Mesothelial cell of epicardium (in vitro differentiated cells): ENCODE measurements around the gene STK31. TPM values are rescaled to one million over a fixed set of nuclear protein-coding genes. Genes with fewer than 3 reads are reported as not detected.
A peak's percentile ranks its signal among the peaks of the same experiment; 100 is the strongest.
"Not testable (repeated sequence)": the region's sequence is repeated elsewhere in the genome, so short reads cannot be mapped to it uniquely, and the experiment has no call there.

ENCODE experiments used
- DNase-seq, 2 experiments: peaks; one replicate each; pipeline ENCODE4 v3.0.0; 2021; ENCODE audit warnings: low spot score in 2 of 2; ENCODE audit not compliant: unreplicated experiment in 2 of 2
- H3K27ac Mint-ChIP-seq: 2 replicates; pipeline ENCODE4 v1.8.0; 2021; ENCODE audit warnings: mixed read lengths
- H3K27me3 Mint-ChIP-seq: 2 replicates; pipeline ENCODE4 v1.8.0; 2021; ENCODE audit warnings: low read depth, mixed read lengths
- H3K36me3 Mint-ChIP-seq: 2 replicates; pipeline ENCODE4 v1.8.0; 2021; ENCODE audit warnings: mixed read lengths
- H3K4me1 Mint-ChIP-seq: 2 replicates; pipeline ENCODE4 v1.8.0; 2021; ENCODE audit warnings: mixed read lengths
- H3K4me3 Mint-ChIP-seq: 2 replicates; pipeline ENCODE4 v1.8.0; 2021; ENCODE audit warnings: mild to moderate bottlenecking, moderate library complexity, mixed read lengths
- H3K9me3 Mint-ChIP-seq: 2 replicates; pipeline ENCODE4 v1.8.0; 2021; ENCODE audit warnings: mixed read lengths
- total RNA-seq: library from RNA; stranded (reverse); gene quantifications from 3 replicates; pipeline ENCODE4 v1.2.1, GENCODE V29; 2021
- TF ChIP-seq, protein P1 (sequence below): fragments of 200-600 bp; sonication (generic); IDR thresholded peaks from one replicate; pipeline ENCODE4 v1.5.0; 2021; ENCODE audit warnings: antibody characterized with exemption; ENCODE audit not compliant: unreplicated experiment

Gene STK31
- total RNA-seq, 1 donor from 2014 or later = 0.94 TPM

DNA sequence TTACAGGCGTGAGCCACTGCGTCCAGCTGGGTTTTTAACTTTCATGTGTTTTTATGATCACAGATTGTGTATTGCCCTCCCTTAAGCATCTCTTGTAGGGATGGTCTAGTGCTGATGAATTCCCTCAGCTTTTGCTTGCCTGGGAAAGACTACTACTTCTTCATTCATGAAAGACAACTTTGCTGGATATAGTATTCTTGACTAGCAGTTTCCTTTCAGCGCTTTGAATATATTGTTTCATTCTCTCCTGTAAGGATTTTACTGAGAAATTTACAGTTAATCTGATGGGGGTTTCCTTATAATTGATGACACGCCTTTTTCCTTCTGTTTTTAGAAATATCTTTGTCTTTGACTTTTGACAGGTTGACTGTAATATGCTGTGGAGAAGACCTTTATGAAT is 33.2 kb downstream of the STK31 start:
- Mint-ChIP-seq H3K9me3 (peaks cover 57% of the 10 kb centered on the region), H3K27ac (no peak overlapping the region), H3K4me3 (no peak overlapping the region), H3K4me1 (no peaks in the 10 kb centered on the region), H3K27me3 (no peaks in the 10 kb centered on the region), H3K36me3 (peaks cover 16% of the 10 kb centered on the region)
- DNase-seq = no peak
- TF ChIP-seq, protein P1, sequence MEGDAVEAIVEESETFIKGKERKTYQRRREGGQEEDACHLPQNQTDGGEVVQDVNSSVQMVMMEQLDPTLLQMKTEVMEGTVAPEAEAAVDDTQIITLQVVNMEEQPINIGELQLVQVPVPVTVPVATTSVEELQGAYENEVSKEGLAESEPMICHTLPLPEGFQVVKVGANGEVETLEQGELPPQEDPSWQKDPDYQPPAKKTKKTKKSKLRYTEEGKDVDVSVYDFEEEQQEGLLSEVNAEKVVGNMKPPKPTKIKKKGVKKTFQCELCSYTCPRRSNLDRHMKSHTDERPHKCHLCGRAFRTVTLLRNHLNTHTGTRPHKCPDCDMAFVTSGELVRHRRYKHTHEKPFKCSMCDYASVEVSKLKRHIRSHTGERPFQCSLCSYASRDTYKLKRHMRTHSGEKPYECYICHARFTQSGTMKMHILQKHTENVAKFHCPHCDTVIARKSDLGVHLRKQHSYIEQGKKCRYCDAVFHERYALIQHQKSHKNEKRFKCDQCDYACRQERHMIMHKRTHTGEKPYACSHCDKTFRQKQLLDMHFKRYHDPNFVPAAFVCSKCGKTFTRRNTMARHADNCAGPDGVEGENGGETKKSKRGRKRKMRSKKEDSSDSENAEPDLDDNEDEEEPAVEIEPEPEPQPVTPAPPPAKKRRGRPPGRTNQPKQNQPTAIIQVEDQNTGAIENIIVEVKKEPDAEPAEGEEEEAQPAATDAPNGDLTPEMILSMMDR = no peak

DNA sequence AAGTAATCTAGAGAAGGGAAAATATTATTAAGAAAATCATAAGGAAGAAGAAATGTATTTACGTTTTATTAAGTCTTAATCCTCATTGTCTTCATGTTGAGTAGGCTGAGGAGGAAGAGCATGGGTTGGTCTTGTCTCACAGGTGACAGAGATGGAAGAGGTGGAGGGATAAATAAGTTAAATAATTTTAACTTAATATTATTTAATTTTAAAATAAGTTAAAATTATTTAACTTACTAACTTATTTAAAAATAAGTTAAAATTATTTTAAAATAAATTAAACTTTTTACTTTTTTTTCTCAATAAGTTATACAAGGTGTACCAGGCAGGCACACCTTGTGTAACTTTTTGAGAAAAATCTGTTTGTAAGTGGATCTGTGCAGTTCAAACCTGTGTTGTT is 36.6 kb downstream of the STK31 start:
- H3K4me1 Mint-ChIP-seq = no peaks in the 10 kb centered on the region
- H3K4me3 Mint-ChIP-seq = no peak overlapping the region
- H3K27me3 Mint-ChIP-seq = no peaks in the 10 kb centered on the region
- TF ChIP-seq, protein P1 = no peak
- H3K36me3 Mint-ChIP-seq = peaks cover 19% of the 10 kb centered on the region
- peaks cover 60% of the 10 kb centered on the region for H3K9me3 Mint-ChIP-seq
- H3K27ac Mint-ChIP-seq = no peak overlapping the region
- no peak for DNase-seq

DNA sequence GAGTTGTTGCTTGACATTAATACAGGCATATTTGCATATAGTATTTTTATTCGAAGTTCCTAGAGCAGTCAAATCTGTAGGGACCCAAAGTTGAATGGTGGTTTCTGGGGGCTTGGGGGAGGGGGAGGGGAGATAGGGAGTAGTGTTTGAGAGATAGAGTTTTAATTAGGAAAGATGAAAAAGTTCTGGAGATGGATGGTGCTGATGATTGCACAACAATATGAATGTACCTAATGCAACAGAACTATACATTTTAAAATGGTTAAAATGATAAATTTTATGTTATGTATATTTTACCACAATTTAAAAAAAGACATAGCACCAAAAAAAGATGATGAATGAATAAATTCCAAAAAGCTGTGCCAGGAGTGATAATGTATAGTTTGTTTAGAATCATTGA is 41.8 kb downstream of the STK31 start:
- Mint-ChIP-seq H3K9me3 (peaks cover 43% of the 10 kb centered on the region), H3K27me3 (no peaks in the 10 kb centered on the region), H3K4me3 (no peak overlapping the region), H3K4me1 (no peaks in the 10 kb centered on the region), H3K27ac (no peak overlapping the region), H3K36me3 (peaks cover 18% of the 10 kb centered on the region)
- no peak for DNase-seq
- TF ChIP-seq, protein P1 = no peak

DNA sequence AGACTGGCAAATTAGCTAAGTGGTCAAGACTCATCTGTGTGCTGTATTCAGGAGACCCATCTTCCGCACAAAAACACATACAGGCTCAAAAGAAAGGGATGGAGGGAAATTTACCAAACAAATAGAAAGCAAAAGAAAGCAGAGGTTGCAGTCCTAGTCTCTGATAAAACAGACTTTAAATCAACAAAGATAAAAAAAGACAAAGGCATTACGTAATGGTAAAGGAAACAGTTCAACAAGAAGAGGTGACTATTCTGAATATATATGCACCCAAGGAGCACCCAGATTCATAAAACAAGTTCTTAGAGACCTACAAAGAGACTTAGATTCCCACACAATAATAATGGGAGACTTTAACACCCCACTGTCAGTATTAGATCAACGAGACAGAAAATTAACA is 48.8 kb downstream of the STK31 start:
- peaks cover 32% of the 10 kb centered on the region for H3K9me3 Mint-ChIP-seq
- H3K4me1 Mint-ChIP-seq = peaks cover 19% of the 10 kb centered on the region
- peaks cover 11% of the 10 kb centered on the region for H3K36me3 Mint-ChIP-seq
- H3K4me3 Mint-ChIP-seq, H3K27ac Mint-ChIP-seq, H3K27me3 Mint-ChIP-seq, DNase-seq: not testable (repeated sequence)

DNA sequence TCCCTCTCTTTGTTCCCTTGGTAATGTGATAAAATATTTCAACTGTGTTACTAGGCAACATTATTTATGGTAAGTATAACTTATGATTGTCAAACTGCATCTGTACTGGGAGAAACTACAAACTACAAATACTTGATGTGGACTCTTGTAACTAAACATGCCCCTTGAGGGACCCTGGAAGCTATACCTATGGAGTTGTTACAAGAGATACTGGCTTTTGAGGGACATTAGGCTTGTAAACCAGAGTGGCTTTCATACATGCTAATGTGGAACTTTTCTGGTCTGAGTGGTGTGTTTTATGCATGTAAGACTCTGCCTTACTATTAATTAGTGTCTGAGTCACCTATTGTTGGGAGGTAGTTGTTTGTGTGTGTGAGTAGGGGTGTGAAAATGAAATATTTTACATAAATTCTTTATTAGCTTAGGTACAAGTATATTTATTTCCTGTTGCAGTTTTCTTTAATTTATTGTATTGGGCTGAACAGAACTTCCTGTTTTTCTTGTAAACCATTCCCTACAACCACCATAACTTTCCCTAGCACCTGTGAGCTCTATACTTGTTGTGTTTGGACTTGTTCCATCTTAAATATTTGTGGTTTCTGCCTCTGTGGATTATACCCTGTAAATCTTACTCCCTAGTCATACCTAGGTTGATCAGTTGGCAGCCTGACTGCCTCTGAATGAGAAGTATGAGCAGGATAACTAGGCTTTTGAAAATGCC is 49.8 kb downstream of the STK31 start:
- Mint-ChIP-seq H3K36me3 (peaks cover 11% of the 10 kb centered on the region), H3K4me3 (no peak overlapping the region), H3K27ac (peak overlapping the region; percentile 89), H3K9me3 (peaks cover 27% of the 10 kb centered on the region), H3K27me3 (no peaks in the 10 kb centered on the region), H3K4me1 (peaks cover 19% of the 10 kb centered on the region)
- DNase-seq = no peak
- TF ChIP-seq, protein P1 = no peak

DNA sequence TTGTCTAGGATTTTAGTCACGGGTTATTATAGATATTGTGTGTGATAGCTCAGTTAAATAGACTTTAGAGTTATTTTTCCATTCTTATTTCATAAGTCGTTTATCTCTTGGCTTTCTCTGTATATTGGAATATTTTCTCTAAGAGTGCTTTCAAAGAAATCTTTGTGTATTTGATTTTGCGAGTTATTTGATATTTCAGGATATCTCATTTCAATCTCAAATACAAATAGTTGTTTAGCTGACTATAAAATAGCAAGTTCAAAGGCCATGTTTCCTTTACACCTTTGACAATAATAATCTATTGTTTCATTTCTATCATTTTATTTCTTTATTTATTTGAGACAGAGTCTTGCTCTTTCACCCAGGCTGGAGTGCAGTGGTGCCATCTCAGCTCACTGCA is 55.9 kb downstream of the STK31 start:
- TF ChIP-seq, protein P1 = no peak
- Mint-ChIP-seq H3K4me1 (peaks cover 2% of the 10 kb centered on the region), H3K4me3 (no peak overlapping the region)

More for the DNA sequence above, 55.9 kb downstream of the STK31 start:
- H3K27ac Mint-ChIP-seq = no peak overlapping the region
- no peaks in the 10 kb centered on the region for H3K9me3 Mint-ChIP-seq
- DNase-seq = no peak
- H3K36me3 Mint-ChIP-seq = no peaks in the 10 kb centered on the region
- no peaks in the 10 kb centered on the region for H3K27me3 Mint-ChIP-seq
